ENCODE measurements around the gene TRPM8. TPM values are rescaled to one million over a fixed set of nuclear protein-coding genes. Genes with fewer than 3 reads are reported as not detected.
"Not testable (repeated sequence)": the region's sequence is repeated elsewhere in the genome, so short reads cannot be mapped to it uniquely, and the experiment has no call there.

The TRPM8 gene
- total and polyA plus RNA-seq, 2 donors, result 0.19 to 0.59 TPM

DNA sequence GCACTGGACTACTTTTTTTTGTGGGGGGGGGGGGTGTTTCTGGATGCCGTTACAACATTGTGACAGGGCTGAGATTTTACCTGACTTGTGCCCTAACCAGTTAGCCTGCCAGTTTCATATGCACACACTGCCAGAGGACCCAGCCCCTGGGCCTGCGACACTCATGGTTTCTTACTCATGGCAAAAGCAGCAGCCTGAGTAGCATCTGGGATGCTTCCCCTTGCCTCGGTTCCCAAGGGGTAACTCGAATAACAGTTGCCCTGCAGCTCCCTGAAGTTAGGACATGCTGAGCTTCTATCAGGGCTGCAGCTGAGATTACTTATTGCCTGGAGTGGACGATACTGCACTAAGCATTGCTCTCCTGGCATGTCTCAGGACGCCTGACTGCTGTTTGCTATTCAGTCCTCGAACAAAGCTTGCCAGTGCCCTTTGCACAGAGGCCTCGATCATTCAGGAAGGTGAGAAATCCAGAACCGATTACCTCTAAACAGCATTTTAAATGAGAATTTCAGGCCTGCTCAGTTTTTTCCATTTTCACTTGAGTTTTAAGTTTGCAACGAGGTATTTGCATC lies 47.9 kb downstream of the TRPM8 start:
- H3K27ac ChIP-seq (ENCODE audit: low read depth in 1 of 2, low read length in 1 of 2), result no peak overlapping the region
- no peaks in the 10 kb centered on the region for H3K27me3 ChIP-seq (ENCODE audit: control insufficient read depth in 2 of 2, insufficient read depth in 1 of 2, low read length in 1 of 2)
- 93% methylated on average over 10 of the region's 10 CpGs for WGBS
- no peaks in the 10 kb centered on the region for H3K36me3 ChIP-seq (ENCODE audit: control insufficient read depth in 2 of 2, insufficient read depth in 2 of 2, low read length in 1 of 2)
- DNase-seq (ENCODE audit: low read depth in 6 of 9, low spot score in 9 of 9), result no peak
- H3K4me3 ChIP-seq (ENCODE audit: low read length in 2 of 2), result no peak overlapping the region
- no peaks in the 10 kb centered on the region for H3K9me3 ChIP-seq (ENCODE audit: control insufficient read depth in 2 of 2, insufficient read depth in 1 of 2, low read length in 1 of 2)
- peaks cover 12 to 22% of the 10 kb centered on the region in 2 donors for H3K4me1 ChIP-seq (ENCODE audit: control insufficient read depth in 2 of 2, insufficient read depth in 2 of 2, low read length in 2 of 2)

DNA sequence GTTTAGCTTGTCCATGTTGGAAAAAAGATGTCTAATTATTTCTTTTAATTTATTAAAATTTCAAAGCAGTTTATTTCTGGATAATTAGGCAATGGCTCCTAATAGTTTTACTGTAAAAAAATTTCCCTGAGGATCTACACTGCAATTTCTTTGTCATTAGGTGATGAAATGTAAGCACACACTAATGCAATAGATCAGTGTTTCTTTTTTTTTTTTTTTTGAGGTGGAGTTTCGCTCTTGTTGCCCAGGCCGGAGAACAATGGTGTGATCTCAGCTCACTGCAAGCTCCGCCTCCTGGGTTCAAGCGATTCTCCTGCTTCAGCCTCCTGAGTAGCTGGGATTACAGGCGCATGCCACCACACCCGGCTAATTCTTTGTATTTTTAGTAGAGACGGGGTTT lies 48.5 kb downstream of the TRPM8 start:
- not testable (repeated sequence) for H3K27me3 ChIP-seq (ENCODE audit: control insufficient read depth in 2 of 2, insufficient read depth in 1 of 2, low read length in 1 of 2); H3K4me3 ChIP-seq (ENCODE audit: low read length in 2 of 2); DNase-seq (ENCODE audit: low read depth in 6 of 9, low spot score in 9 of 9); H3K36me3 ChIP-seq (ENCODE audit: control insufficient read depth in 2 of 2, insufficient read depth in 2 of 2, low read length in 1 of 2); H3K9me3 ChIP-seq (ENCODE audit: control insufficient read depth in 2 of 2, insufficient read depth in 1 of 2, low read length in 1 of 2); H3K27ac ChIP-seq (ENCODE audit: low read depth in 1 of 2, low read length in 1 of 2)
- 96% methylated on average over 7 of the region's 7 CpGs for WGBS
- H3K4me1 ChIP-seq (ENCODE audit: control insufficient read depth in 2 of 2, insufficient read depth in 2 of 2, low read length in 2 of 2), result peaks cover 12 to 22% of the 10 kb centered on the region in 2 donors

DNA sequence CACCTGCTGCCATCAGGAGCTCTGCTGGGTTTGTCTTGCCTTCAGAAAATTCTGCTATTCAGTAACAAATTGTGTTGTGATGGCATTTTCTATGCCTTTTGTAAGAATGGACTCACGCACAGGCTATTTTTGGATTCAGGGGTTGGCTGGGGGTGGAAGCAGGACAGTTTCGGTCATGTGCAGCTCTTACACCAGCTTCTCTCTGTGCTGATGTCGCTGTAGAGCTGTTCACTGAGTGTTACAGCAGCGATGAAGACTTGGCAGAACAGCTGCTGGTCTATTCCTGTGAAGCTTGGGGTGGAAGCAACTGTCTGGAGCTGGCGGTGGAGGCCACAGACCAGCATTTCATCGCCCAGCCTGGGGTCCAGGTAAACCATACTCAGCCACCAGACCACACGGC lies 49.2 kb downstream of the TRPM8 start:
- 91% methylated on average over 7 of the region's 7 CpGs for WGBS
- Histone ChIP-seq H3K4me3 (ENCODE audit: low read length in 2 of 2) (no peak overlapping the region), H3K4me1 (ENCODE audit: control insufficient read depth in 2 of 2, insufficient read depth in 2 of 2, low read length in 2 of 2) (peaks cover 12 to 22% of the 10 kb centered on the region in 2 donors), H3K9me3 (ENCODE audit: control insufficient read depth in 2 of 2, insufficient read depth in 1 of 2, low read length in 1 of 2) (no peaks in the 10 kb centered on the region), H3K27ac (ENCODE audit: low read depth in 1 of 2, low read length in 1 of 2) (no peak overlapping the region), H3K36me3 (ENCODE audit: control insufficient read depth in 2 of 2, insufficient read depth in 2 of 2, low read length in 1 of 2) (no peaks in the 10 kb centered on the region), H3K27me3 (ENCODE audit: control insufficient read depth in 2 of 2, insufficient read depth in 1 of 2, low read length in 1 of 2) (no peaks in the 10 kb centered on the region)
- no peak for DNase-seq (ENCODE audit: low read depth in 6 of 9, low spot score in 9 of 9)

DNA sequence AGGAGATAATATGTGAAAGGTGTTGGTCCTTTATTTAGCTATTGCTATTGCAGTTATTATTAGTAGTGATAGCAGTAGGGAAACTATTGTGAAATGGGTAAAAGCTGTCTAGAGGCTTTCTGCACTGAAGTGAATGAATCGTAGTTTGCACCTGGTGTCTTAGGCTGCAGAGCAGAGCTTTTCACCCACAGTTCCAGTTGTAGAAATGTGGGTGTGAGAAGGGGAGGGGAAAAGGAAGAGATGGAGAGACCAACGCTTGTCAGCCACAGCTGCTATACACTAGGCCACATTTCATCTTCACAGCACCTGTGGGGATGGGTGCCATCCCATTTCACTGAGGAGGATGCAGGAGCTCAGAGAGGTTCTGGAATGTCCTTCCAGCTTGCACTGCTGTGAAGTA lies 50.0 kb downstream of the TRPM8 start:
- no peak overlapping the region for H3K27ac ChIP-seq (ENCODE audit: low read depth in 1 of 2, low read length in 1 of 2)
- DNase-seq (ENCODE audit: low read depth in 6 of 9, low spot score in 9 of 9), result peak in 3 of 9 donors; percentile 9 to 54 (median 42)
- H3K36me3 ChIP-seq (ENCODE audit: control insufficient read depth in 2 of 2, insufficient read depth in 2 of 2, low read length in 1 of 2), result no peaks in the 10 kb centered on the region
- no peaks in the 10 kb centered on the region for H3K27me3 ChIP-seq (ENCODE audit: control insufficient read depth in 2 of 2, insufficient read depth in 1 of 2, low read length in 1 of 2)
- H3K4me1 ChIP-seq (ENCODE audit: control insufficient read depth in 2 of 2, insufficient read depth in 2 of 2, low read length in 2 of 2), result peaks cover 12 to 22% of the 10 kb centered on the region in 2 donors
- no peak overlapping the region for H3K4me3 ChIP-seq (ENCODE audit: low read length in 2 of 2)
- H3K9me3 ChIP-seq (ENCODE audit: control insufficient read depth in 2 of 2, insufficient read depth in 1 of 2, low read length in 1 of 2), result no peaks in the 10 kb centered on the region
- whole genome bisulfite sequencing, result 4% methylated on average over 2 of the region's 2 CpGs

DNA sequence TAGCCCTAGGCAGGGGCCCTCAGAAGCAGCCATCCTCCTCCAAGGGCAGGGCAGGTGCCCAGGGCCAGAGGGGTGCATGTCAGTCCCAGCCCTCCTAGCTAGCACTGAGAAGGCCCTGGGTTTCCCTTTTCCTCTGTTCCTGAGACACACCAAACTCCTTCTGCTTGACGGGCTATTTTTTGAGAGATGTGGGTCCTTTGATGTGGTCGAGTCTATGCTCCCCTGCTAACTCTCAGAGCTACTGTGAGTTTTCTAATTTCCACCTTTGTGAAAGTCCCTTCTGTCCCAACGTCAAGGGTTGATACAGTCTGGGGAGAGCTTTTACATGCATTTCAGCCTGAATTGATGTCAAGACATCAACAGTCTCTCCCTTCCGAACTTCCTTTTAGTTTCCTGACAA lies 51.4 kb downstream of the TRPM8 start:
- Histone ChIP-seq H3K27me3 (ENCODE audit: control insufficient read depth in 2 of 2, insufficient read depth in 1 of 2, low read length in 1 of 2) (no peaks in the 10 kb centered on the region), H3K4me3 (ENCODE audit: low read length in 2 of 2) (no peak overlapping the region), H3K4me1 (ENCODE audit: control insufficient read depth in 2 of 2, insufficient read depth in 2 of 2, low read length in 2 of 2) (peaks cover 12 to 22% of the 10 kb centered on the region in 2 donors), H3K27ac (ENCODE audit: low read depth in 1 of 2, low read length in 1 of 2) (no peak overlapping the region), H3K9me3 (ENCODE audit: control insufficient read depth in 2 of 2, insufficient read depth in 1 of 2, low read length in 1 of 2) (no peaks in the 10 kb centered on the region), H3K36me3 (ENCODE audit: control insufficient read depth in 2 of 2, insufficient read depth in 2 of 2, low read length in 1 of 2) (no peaks in the 10 kb centered on the region)
- WGBS, result 25% methylated on average over 4 of the region's 4 CpGs
- peak in 2 of 9 donors; percentile 6 to 28 for DNase-seq (ENCODE audit: low read depth in 6 of 9, low spot score in 9 of 9)

DNA sequence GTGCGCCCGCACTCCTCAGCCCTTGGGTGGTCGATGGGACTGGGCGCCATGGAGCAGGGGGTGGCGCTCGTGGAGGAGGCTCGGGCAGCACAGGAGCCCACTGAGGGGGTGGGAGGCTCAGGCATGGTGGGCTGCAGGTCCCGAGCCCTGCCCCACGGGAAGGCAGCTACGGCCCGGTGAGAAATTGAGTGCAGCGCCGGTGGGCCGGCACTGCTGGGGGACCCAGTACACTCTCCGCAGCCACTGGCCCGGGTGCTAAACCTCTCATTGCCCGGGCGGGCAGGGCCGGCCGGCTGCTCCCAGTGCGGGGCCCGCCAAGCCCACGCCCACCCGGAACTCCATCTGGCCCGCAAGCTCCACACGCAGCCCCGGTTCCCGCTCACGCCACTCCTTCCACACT lies 55.3 kb downstream of the TRPM8 start:
- H3K36me3 ChIP-seq (ENCODE audit: control insufficient read depth in 2 of 2, insufficient read depth in 2 of 2, low read length in 1 of 2); H3K9me3 ChIP-seq (ENCODE audit: control insufficient read depth in 2 of 2, insufficient read depth in 1 of 2, low read length in 1 of 2); H3K4me3 ChIP-seq (ENCODE audit: low read length in 2 of 2); DNase-seq (ENCODE audit: low read depth in 6 of 9, low spot score in 9 of 9); H3K27me3 ChIP-seq (ENCODE audit: control insufficient read depth in 2 of 2, insufficient read depth in 1 of 2, low read length in 1 of 2); H3K27ac ChIP-seq (ENCODE audit: low read depth in 1 of 2, low read length in 1 of 2): not testable (repeated sequence)
- peaks cover 11 to 12% of the 10 kb centered on the region in 2 donors for H3K4me1 ChIP-seq (ENCODE audit: control insufficient read depth in 2 of 2, insufficient read depth in 2 of 2, low read length in 2 of 2)
- 99% methylated on average over 29 of the region's 29 CpGs for WGBS

DNA sequence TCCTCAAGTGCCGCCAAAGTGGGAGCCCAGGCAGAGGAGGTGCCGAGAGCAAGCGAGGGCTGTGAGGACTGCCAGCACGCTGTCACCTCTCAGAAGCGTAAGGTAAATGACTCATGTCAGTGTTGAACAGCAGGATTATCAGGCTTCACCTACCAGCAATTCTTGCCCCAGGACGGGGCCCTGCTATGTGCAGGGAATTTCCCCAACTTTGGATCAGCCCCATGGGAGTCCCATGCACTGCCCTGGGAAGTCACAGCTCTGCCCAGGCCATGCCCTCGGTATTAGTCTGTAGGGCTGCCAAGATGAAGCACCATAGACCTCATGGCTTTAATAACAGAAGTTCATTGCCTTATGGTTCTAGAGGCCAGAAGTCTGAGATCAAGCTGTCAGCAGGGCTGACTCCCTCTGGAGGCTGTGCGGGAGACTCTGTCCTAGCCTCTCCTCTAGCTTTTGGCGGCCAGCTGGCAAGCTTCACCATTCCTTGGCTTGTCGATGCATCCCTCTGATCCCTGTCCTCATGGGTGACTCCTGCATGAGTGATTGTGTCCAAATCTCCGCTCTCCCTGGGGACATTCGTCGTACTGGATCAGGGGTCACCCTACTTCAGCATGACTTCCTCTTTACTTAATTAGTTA lies 55.9 kb downstream of the TRPM8 start:
- Histone ChIP-seq H3K4me1 (ENCODE audit: control insufficient read depth in 2 of 2, insufficient read depth in 2 of 2, low read length in 2 of 2) (peaks cover 6 to 7% of the 10 kb centered on the region in 2 donors), H3K36me3 (ENCODE audit: control insufficient read depth in 2 of 2, insufficient read depth in 2 of 2, low read length in 1 of 2) (no peaks in the 10 kb centered on the region), H3K4me3 (ENCODE audit: low read length in 2 of 2) (no peak overlapping the region), H3K27me3 (ENCODE audit: control insufficient read depth in 2 of 2, insufficient read depth in 1 of 2, low read length in 1 of 2) (peaks cover 0 to 3% of the 10 kb centered on the region in 2 donors), H3K9me3 (ENCODE audit: control insufficient read depth in 2 of 2, insufficient read depth in 1 of 2, low read length in 1 of 2) (no peaks in the 10 kb centered on the region), H3K27ac (ENCODE audit: low read depth in 1 of 2, low read length in 1 of 2) (no peak overlapping the region)
- no peak for DNase-seq (ENCODE audit: low read depth in 6 of 9, low spot score in 9 of 9)
- WGBS, result 95% methylated on average over 13 of the region's 13 CpGs

DNA sequence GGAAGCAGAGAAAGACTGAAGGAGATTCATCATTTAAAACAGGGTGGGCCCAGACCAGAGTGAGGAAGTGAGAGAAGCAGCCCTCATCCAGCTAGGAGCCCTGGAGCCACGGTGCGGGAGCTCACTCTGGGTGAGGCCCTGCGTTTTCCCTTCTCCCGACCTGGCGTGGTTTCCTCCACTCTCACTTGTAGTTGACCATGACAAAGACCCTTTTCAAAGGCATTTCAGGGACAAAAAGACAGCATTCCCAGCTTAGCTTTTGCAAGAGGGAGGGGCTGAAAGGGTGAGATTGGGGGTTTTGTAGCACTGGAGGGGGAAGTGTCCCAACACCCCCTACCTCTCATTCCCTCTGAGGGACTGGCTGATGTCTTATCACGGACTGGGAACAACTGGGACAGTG lies 56.6 kb downstream of the TRPM8 start:
- Histone ChIP-seq H3K4me3 (ENCODE audit: low read length in 2 of 2) (no peak overlapping the region), H3K9me3 (ENCODE audit: control insufficient read depth in 2 of 2, insufficient read depth in 1 of 2, low read length in 1 of 2) (no peaks in the 10 kb centered on the region), H3K36me3 (ENCODE audit: control insufficient read depth in 2 of 2, insufficient read depth in 2 of 2, low read length in 1 of 2) (no peaks in the 10 kb centered on the region), H3K4me1 (ENCODE audit: control insufficient read depth in 2 of 2, insufficient read depth in 2 of 2, low read length in 2 of 2) (peaks cover 0 to under 1% of the 10 kb centered on the region in 2 donors), H3K27me3 (ENCODE audit: control insufficient read depth in 2 of 2, insufficient read depth in 1 of 2, low read length in 1 of 2) (peaks cover 0 to 3% of the 10 kb centered on the region in 2 donors), H3K27ac (ENCODE audit: low read depth in 1 of 2, low read length in 1 of 2) (no peak overlapping the region)
- 72% methylated on average over 6 of the region's 6 CpGs for WGBS
- no peak for DNase-seq (ENCODE audit: low read depth in 6 of 9, low spot score in 9 of 9)

DNA sequence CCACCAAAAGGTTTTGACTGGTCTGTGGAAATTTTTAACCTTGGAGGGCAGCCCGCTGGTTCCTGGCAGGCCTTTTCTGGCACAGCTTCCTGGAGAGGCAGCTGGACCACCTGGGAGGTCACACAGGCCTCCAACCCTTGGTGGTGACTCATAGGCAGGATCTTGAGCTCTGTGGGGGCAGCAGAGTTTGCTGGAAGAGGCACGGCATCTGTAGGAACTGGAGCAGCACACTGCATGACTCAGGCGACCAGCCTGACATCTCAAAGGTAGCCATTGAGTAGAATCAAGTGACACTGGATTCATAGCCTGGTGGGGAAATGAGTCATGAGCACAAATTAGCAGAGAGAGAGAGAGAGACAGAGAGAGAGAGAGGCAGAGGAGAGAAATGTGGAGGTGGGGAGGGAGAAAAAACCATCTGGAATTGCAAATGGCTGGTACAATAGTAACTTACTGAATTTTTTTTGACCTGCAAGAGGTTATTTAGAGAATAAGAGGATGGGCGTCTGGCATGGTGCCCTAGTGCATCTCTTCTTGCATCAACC lies 57.4 kb downstream of the TRPM8 start:
- H3K27ac ChIP-seq (ENCODE audit: low read depth in 1 of 2, low read length in 1 of 2), result no peak overlapping the region
- peaks cover 0 to 3% of the 10 kb centered on the region in 2 donors for H3K27me3 ChIP-seq (ENCODE audit: control insufficient read depth in 2 of 2, insufficient read depth in 1 of 2, low read length in 1 of 2)
- no peaks in the 10 kb centered on the region for H3K36me3 ChIP-seq (ENCODE audit: control insufficient read depth in 2 of 2, insufficient read depth in 2 of 2, low read length in 1 of 2)
- DNase-seq (ENCODE audit: low read depth in 6 of 9, low spot score in 9 of 9), result no peak
- H3K9me3 ChIP-seq (ENCODE audit: control insufficient read depth in 2 of 2, insufficient read depth in 1 of 2, low read length in 1 of 2), result no peaks in the 10 kb centered on the region
- no peak overlapping the region for H3K4me3 ChIP-seq (ENCODE audit: low read length in 2 of 2)
- no peaks in the 10 kb centered on the region for H3K4me1 ChIP-seq (ENCODE audit: control insufficient read depth in 2 of 2, insufficient read depth in 2 of 2, low read length in 2 of 2)
- WGBS, result 82% methylated on average over 4 of the region's 4 CpGs

Data from thymus (tissue), 11 donors.